HG02798 (cell line): ENCODE results near the gene MRPS30.
"Not testable (repeated sequence)": the region's sequence is repeated elsewhere in the genome, so short reads cannot be mapped to it uniquely, and the experiment has no call there.

Experiments used
- ATAC-seq: cut with Tn5 transposase; IDR thresholded peaks from one replicate; pipeline ENCODE4 v1.9.1; 2021; ENCODE audit warnings: mild to moderate bottlenecking; ENCODE audit not compliant: unreplicated experiment, poor library complexity

MRPS30 gene

GRCh38 chr5:44808435-44809214 lies at the start of gene MRPS30:
Gene MRPS30 (plus strand): TSS chr5:44808947. CDS start chr5:44808963, 16 bp downstream.
- peak; percentile 98 for ATAC-seq

GRCh38 chr5:44769200-44769876 lies 39.4 kb upstream of the MRPS30 start:
- no peak for ATAC-seq

- no peak for ATAC-seq
Measured at GRCh38 chr5:44769877-44770209, 38.9 kb upstream of the MRPS30 start.

GRCh38 chr5:44770780-44771717 lies 37.7 kb upstream of the MRPS30 start:
- no peak for ATAC-seq

GRCh38 chr5:44772397-44772796 lies 36.4 kb upstream of the MRPS30 start:
- not testable (repeated sequence) for ATAC-seq

- no peak for ATAC-seq
Measured at GRCh38 chr5:44774279-44774880, 34.4 kb upstream of the MRPS30 start.

GRCh38 chr5:44779167-44779566 lies 29.6 kb upstream of the MRPS30 start:
- ATAC-seq: no peak

- no peak for ATAC-seq
Measured at GRCh38 chr5:44783634-44784315, 25.0 kb upstream of the MRPS30 start.

- no peak for ATAC-seq
Measured at GRCh38 chr5:44787731-44788130, 21.0 kb upstream of the MRPS30 start.

- ATAC-seq: not testable (repeated sequence)
Measured at GRCh38 chr5:44789372-44789995, 19.3 kb upstream of the MRPS30 start.

- ATAC-seq: not testable (repeated sequence)
Measured at GRCh38 chr5:44792031-44792673, 16.6 kb upstream of the MRPS30 start.

GRCh38 chr5:44794371-44794770 lies 14.4 kb upstream of the MRPS30 start:
- no peak for ATAC-seq

- ATAC-seq: no peak
Measured at GRCh38 chr5:44795496-44795895, 13.3 kb upstream of the MRPS30 start.

GRCh38 chr5:44797841-44798240 lies 10.9 kb upstream of the MRPS30 start:
- ATAC-seq: no peak

GRCh38 chr5:44801992-44802391 lies 6.8 kb upstream of the MRPS30 start:
- no peak for ATAC-seq

GRCh38 chr5:44806608-44807007 lies 2.1 kb upstream of the MRPS30 start:
- no peak for ATAC-seq

GRCh38 chr5:44807269-44807668 lies 1.5 kb upstream of the MRPS30 start:
- no peak for ATAC-seq

GRCh38 chr5:44809215-44809955 lies 638 bp downstream of the MRPS30 start:
- ATAC-seq: peak; percentile 35
